Panc1 (cell line): ENCODE data around the gene GRID2. TPM values are rescaled to one million over a fixed set of nuclear protein-coding genes. Genes with fewer than 3 reads are reported as not detected.
"Not testable (repeated sequence)": the region's sequence is repeated elsewhere in the genome, so short reads cannot be mapped to it uniquely, and the experiment has no call there.

Experiments
- ATAC-seq: fragments of 200-7000 bp; cut with Tn5 transposase; 2 replicates; pipeline ENCODE4 v1.9.1; 2020; ENCODE audit warnings: mild to moderate bottlenecking, moderate library complexity
- BruUV-seq: library from RNA; stranded (reverse); fragments of 400-500 nt; replicated peaks from 2 replicates; lab custom pipeline; 2021; lab: Mats Ljungman, UMichigan
- CTCF ChIA-PET: fragments of 300-600 bp; sonication (Branson Sonifier 250); formaldehyde crosslinking; loops from one replicate; lab custom pipeline; 2022; ENCODE audit warnings: antibody characterized with exemption; lab: Charles Lee
- POLR2A ChIA-PET: fragments of 300-600 bp; sonication (Branson Sonifier 250); formaldehyde crosslinking; loops from one replicate; lab custom pipeline; 2022; ENCODE audit warnings: antibody characterized with exemption; lab: Charles Lee
- DNase-seq: peaks from one replicate; pipeline ENCODE4 v3.0.0-alpha.2; 2010; ENCODE audit warnings: low read depth, low spot score
- H3K27ac ChIP-seq: 2 replicates; pipeline ENCODE4 v1.5.1; 2011; ENCODE audit warnings: mild to moderate bottlenecking, low read length, inconsistent platforms
- H3K27me3 ChIP-seq: fragments of 200-500 bp; sonication (Bioruptor generic); 2 replicates; pipeline ENCODE4 v1.6.0; 2014; ENCODE audit warnings: low read length, inconsistent platforms; ENCODE audit not compliant: control insufficient read depth, insufficient read depth
- H3K36me3 ChIP-seq: fragments of 200-500 bp; sonication (Bioruptor generic); 2 replicates; pipeline ENCODE4 v1.5.1; 2014; ENCODE audit warnings: inconsistent platforms, mild to moderate bottlenecking, low read length, moderate library complexity; ENCODE audit not compliant: control insufficient read depth, insufficient read depth
- H3K4me1 ChIP-seq: 2 replicates; pipeline ENCODE4 v1.5.1; 2011; ENCODE audit warnings: inconsistent platforms, mild to moderate bottlenecking, low read length, moderate library complexity; ENCODE audit not compliant: control insufficient read depth, insufficient read depth
- H3K4me3 ChIP-seq, 2 experiments: 2 replicates each; pipeline ENCODE4 v1.5.1; 2011 to 2012; ENCODE audit warnings: low read depth in 2 of 2, low read length in 2 of 2, mild to moderate bottlenecking in 2 of 2, inconsistent platforms in 1 of 2, moderate library complexity in 1 of 2
- H3K9me3 ChIP-seq: fragments of 200-500 bp; sonication (Bioruptor generic); 2 replicates; pipeline ENCODE4 v1.5.1; 2014; ENCODE audit warnings: low read depth, mild to moderate bottlenecking, inconsistent platforms, low read length, moderate library complexity; ENCODE audit not compliant: control insufficient read depth, insufficient read depth
- POLR2AphosphoS5 ChIP-seq: IDR thresholded peaks from 2 replicates; pipeline ENCODE4 v1.6.1; 2012; ENCODE audit warnings: mild to moderate bottlenecking, low read depth, low read length, moderate library complexity
- SIN3A ChIP-seq: IDR thresholded peaks from 2 replicates; pipeline ENCODE4 v1.6.1; 2012; ENCODE audit warnings: low read depth, mild to moderate bottlenecking, low read length, moderate library complexity, borderline replicate concordance; ENCODE audit not compliant: insufficient read depth
- TCF7L2 ChIP-seq: IDR thresholded peaks from 2 replicates; pipeline ENCODE4 v1.6.1; 2011; ENCODE audit warnings: mild to moderate bottlenecking, low read depth, low read length, inconsistent platforms
- in situ Hi-C: cut with HindIII; loops from 2 replicates; pipeline ENCODE4 v1.10.0; 2016; ENCODE audit warnings: low sequenced_read_pairs, low pct_unique_long_range_greater_than_20kb
- intact Hi-C: fragments of 100-400 bp; cut with micrococcal nuclease; formaldehyde crosslinking; loops from one replicate; pipeline ENCODE4 v1.10.0; 2022; ENCODE audit not compliant: unreplicated experiment
- total RNA-seq: library from RNA; stranded (reverse); gene quantifications from one replicate; pipeline ENCODE4 v1.2.1, GENCODE V29; 2021; ENCODE audit not compliant: unreplicated experiment
- TF ChIP-seq, protein P1 (sequence below), 2 experiments: IDR thresholded peaks; 2 replicates each; pipeline ENCODE4 v1.6.1; 2011 to 2012; ENCODE audit warnings: low read depth in 2 of 2, control low read depth in 1 of 2, low read length in 1 of 2, mild to moderate bottlenecking in 1 of 2, moderate library complexity in 1 of 2; ENCODE audit not compliant: insufficient read depth in 1 of 2
- TF ChIP-seq, protein P2 (sequence below): fragments of 450-650 bp; IDR thresholded peaks from 2 replicates; pipeline ENCODE4 v1.5.1; 2017; ENCODE audit warnings: mild to moderate bottlenecking

The GRID2 gene
- total RNA-seq, 1 experiment from 2014 or later = 0.08 TPM

DNA sequence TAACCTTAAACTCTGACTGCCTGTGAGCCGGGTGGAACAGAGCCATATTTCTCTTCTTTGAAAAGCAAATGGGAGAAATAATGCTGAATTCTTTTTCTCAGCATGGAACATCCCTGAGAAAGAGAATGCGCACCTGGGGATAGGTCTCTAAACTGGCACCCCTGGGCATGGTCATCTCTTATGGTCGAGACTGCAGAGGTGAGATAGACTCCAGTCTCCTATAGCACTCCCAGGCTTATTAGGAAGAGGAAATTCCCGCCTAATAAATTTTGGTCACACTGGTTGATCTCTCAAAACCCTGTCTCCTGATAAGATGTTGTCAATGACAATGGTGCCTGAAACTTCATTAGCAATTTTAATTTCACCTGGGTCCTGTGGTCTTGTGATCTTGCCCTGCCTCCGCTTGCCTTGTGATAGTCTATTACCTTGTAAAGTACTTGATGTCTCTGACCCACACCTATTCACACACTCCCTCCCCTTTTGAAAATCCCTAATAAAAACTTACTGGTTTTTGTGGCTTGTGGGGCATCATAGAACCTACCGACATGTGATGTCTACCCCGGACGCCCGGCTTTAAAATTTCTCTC is 1062.5 kb downstream of the GRID2 start:
- H3K27me3 ChIP-seq, H3K9me3 ChIP-seq, H3K4me3 ChIP-seq, BruUV-seq, POLR2A ChIA-PET, CTCF ChIA-PET, in situ Hi-C loops, H3K27ac ChIP-seq, intact Hi-C loops, DNase-seq, H3K4me1 ChIP-seq, ATAC-seq, H3K36me3 ChIP-seq: not testable (repeated sequence)

DNA sequence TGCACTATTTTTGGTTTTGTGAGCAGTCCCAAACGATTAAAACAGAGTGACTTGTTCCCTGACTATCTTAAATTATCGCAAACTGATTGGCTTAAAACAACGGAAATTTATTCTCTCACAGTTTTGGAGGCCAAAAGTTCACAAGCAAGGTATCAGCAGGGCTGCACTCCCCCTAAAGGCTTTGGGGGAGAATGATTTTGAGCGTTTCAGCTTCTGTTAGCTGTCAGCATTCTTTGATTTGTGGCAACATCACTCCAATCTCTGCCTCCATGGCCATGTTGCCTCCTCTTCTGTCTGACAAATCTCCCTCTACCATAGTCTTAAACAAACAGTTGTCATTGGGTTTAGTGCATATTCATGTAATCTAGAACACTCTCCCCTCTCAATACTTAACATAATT is 1065.2 kb downstream of the GRID2 start:
- ChIA-PET POLR2A (no interaction called here), CTCF (no interaction called here)
- H3K36me3 ChIP-seq = no peaks in the 10 kb centered on the region
- H3K27ac ChIP-seq = no peak overlapping the region
- TF ChIP-seq, protein P1, sequence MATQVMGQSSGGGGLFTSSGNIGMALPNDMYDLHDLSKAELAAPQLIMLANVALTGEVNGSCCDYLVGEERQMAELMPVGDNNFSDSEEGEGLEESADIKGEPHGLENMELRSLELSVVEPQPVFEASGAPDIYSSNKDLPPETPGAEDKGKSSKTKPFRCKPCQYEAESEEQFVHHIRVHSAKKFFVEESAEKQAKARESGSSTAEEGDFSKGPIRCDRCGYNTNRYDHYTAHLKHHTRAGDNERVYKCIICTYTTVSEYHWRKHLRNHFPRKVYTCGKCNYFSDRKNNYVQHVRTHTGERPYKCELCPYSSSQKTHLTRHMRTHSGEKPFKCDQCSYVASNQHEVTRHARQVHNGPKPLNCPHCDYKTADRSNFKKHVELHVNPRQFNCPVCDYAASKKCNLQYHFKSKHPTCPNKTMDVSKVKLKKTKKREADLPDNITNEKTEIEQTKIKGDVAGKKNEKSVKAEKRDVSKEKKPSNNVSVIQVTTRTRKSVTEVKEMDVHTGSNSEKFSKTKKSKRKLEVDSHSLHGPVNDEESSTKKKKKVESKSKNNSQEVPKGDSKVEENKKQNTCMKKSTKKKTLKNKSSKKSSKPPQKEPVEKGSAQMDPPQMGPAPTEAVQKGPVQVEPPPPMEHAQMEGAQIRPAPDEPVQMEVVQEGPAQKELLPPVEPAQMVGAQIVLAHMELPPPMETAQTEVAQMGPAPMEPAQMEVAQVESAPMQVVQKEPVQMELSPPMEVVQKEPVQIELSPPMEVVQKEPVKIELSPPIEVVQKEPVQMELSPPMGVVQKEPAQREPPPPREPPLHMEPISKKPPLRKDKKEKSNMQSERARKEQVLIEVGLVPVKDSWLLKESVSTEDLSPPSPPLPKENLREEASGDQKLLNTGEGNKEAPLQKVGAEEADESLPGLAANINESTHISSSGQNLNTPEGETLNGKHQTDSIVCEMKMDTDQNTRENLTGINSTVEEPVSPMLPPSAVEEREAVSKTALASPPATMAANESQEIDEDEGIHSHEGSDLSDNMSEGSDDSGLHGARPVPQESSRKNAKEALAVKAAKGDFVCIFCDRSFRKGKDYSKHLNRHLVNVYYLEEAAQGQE (IDR thresholded peaks at IDR 0.05; ENCODE audit: insufficient read depth in 1 of 2, low read depth in 2 of 2, low read length in 1 of 2) = no peak
- TF ChIP-seq, protein P2, sequence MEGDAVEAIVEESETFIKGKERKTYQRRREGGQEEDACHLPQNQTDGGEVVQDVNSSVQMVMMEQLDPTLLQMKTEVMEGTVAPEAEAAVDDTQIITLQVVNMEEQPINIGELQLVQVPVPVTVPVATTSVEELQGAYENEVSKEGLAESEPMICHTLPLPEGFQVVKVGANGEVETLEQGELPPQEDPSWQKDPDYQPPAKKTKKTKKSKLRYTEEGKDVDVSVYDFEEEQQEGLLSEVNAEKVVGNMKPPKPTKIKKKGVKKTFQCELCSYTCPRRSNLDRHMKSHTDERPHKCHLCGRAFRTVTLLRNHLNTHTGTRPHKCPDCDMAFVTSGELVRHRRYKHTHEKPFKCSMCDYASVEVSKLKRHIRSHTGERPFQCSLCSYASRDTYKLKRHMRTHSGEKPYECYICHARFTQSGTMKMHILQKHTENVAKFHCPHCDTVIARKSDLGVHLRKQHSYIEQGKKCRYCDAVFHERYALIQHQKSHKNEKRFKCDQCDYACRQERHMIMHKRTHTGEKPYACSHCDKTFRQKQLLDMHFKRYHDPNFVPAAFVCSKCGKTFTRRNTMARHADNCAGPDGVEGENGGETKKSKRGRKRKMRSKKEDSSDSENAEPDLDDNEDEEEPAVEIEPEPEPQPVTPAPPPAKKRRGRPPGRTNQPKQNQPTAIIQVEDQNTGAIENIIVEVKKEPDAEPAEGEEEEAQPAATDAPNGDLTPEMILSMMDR = no peak
- TF ChIP-seq POLR2AphosphoS5 (no peak), TCF7L2 (no peak), SIN3A (no peak)
- ATAC-seq (no peak), DNase-seq (no peak)
- in situ Hi-C loops (no loop called here), intact Hi-C loops (no loop called here)
- H3K27me3 ChIP-seq = no peaks in the 10 kb centered on the region
- no peak overlapping the region for H3K4me3 ChIP-seq
- no TSS peak for BruUV-seq
- H3K9me3 ChIP-seq = no peaks in the 10 kb centered on the region; the same call in 1 of the 2 replicates
- no peaks in the 10 kb centered on the region for H3K4me1 ChIP-seq

DNA sequence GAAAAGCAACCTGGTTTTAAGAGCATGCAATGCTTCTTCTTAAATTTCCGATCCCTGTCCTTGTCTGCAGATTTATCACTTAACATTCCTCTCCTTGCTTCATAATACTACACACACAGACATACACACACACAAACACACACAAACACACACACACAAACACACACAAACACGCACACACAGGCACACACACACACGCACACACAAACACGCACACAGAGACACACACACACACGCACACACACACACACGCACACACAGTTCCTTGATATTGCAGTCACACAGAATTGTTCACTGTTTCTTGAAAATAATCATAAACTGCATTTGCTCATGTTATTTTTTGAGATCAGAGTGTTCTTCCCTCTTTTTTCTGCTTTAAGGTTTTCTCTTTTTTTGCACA is 1066.5 kb downstream of the GRID2 start:
- DNase-seq (no peak), ATAC-seq (no peak)
- H3K4me3 ChIP-seq = no peak overlapping the region
- no peak for TF ChIP-seq POLR2AphosphoS5
- TF ChIP-seq, protein P1 (IDR thresholded peaks at IDR 0.05; ENCODE audit: insufficient read depth in 1 of 2, low read depth in 2 of 2, low read length in 1 of 2) = no peak
- no peak for TF ChIP-seq TCF7L2
- TF ChIP-seq, protein P2 = no peak
- no peak for TF ChIP-seq SIN3A
- no peaks in the 10 kb centered on the region for H3K27me3 ChIP-seq
- intact Hi-C loops (no loop called here), in situ Hi-C loops (no loop called here)
- H3K36me3 ChIP-seq = no peaks in the 10 kb centered on the region
- BruUV-seq = no TSS peak
- H3K4me1 ChIP-seq = no peaks in the 10 kb centered on the region
- H3K27ac ChIP-seq = no peak overlapping the region
- ChIA-PET CTCF (no interaction called here), POLR2A (no interaction called here)
- no peaks in the 10 kb centered on the region; the same call in 1 of the 2 replicates for H3K9me3 ChIP-seq
